SK-N-SH (cell line): ENCODE results near the gene MPP3.

Experiments
- CTCF ChIP-seq: fragments of 200-600 bp; sonication (generic); IDR thresholded peaks from 2 replicates; pipeline ENCODE4 v1.6.1; 2017; ENCODE audit warnings: antibody characterized with exemption, mild to moderate bottlenecking, moderate library complexity
- MAX ChIP-seq: IDR thresholded peaks from 2 replicates; pipeline ENCODE4 v1.4.0; 2012; ENCODE audit warnings: low read depth
- POLR2AphosphoS5 ChIP-seq: IDR thresholded peaks from 2 replicates; pipeline ENCODE4 v1.6.1; 2012; ENCODE audit warnings: low read depth, low read length
- REST ChIP-seq: IDR thresholded peaks from 2 replicates; pipeline ENCODE4 v1.6.1; 2012; ENCODE audit warnings: mild to moderate bottlenecking, low read depth, low read length, moderate library complexity
- YY1 ChIP-seq: IDR thresholded peaks from 2 replicates; pipeline ENCODE4 v1.4.0; 2012; ENCODE audit warnings: low read depth, mild to moderate bottlenecking

- TF ChIP-seq CTCF (no peak), REST (no peak), POLR2AphosphoS5 (no peak), YY1 (no peak), MAX (no peak)
These were observed 62.0 kb downstream of the MPP3 start for GRCh38 chr17:43770957-43771356.
